DMS79 (cell line): Measurements from ENCODE around the gene CBLC.
"Not testable (repeated sequence)": the region's sequence is repeated elsewhere in the genome, so short reads cannot be mapped to it uniquely, and the experiment has no call there.

Experiments used
- DNase-seq: peaks from one replicate; lab custom pipeline; 2025; lab: John Stamatoyannopoulos, UW

Gene CBLC

DNA sequence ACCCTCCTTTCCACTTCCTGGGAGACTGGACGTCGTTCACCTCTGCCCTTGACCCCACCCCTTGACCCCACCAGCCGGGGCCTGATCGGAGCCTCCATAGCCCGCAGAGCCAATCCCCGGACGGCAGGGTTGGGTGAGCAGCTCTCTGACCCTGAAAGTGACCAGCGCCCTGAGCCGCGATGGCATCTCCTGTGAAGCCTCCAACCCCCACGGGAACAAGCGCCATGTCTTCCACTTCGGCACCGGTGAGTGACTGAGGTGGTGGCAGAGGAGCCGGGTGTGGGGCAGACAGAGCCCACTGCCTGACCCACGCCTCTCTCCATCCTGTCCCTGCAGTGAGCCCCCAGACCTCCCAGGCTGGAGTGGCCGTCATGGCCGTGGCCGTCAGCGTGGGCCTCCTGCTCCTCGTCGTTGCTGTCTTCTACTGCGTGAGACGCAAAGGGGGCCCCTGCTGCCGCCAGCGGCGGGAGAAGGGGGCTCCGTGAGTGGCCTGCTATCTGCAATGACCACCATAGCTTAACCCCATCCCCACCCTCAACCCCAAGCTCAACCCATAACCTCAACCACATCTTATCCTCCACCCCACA, 41.6 kb downstream of the CBLC start:
- no peak for DNase-seq

- no peak for DNase-seq
Observed at GRCh38 chr19:44820648-44821609, 43.2 kb downstream of the CBLC start.

DNA sequence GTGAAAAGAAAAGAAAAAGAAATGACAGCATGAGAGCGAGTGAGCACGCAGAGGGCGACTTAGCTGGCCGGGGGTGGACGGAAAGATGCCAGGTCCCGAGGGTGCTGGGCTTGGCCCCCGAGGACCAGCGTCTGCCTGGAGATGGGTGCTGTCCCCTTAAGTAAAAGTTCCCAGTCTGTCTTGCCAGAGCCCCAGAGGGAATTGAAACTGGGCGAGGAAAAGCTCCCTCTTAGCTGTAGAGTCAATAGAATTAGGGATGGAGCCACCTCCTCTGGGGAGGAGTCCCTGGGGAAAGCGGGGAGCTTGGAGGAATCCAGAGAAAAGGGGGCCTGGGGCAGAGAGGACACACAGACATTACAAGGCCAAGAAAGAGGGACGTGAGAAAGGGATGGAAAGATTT, 44.5 kb downstream of the CBLC start:
- no peak for DNase-seq

DNA sequence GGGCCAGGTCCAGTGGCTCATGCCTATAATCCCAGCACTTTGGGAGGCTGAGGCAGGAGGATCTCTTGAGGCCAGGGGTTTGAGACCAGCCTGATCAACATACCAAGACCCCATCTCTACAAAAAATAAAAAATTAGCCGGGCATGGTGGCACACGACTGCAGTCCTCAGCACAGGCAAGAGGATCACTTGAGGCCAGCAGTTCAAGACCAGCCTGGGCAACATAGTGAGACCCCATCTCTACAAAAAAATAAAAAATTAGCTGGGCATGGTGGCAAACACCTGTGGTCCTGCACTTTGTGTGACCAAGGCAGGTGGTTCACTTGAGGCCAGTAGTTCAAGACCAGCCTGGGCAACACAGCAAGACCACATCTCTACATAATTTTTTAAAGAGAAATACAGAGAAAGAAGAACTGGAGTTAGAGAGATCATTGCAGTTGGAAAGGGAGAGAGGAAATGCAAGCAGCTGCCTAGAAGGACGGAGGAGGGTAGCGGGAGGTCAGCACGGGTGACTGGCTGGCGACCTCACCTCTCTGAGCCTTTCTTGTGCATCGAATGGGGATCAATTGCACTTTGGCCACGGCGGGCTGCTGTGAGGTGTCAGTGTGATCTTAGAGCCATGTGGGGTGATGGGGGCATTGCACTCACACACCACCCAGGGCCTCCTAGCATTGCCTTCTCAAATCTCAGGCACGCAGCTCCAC, 45.1 kb downstream of the CBLC start:
- no peak for DNase-seq

DNA sequence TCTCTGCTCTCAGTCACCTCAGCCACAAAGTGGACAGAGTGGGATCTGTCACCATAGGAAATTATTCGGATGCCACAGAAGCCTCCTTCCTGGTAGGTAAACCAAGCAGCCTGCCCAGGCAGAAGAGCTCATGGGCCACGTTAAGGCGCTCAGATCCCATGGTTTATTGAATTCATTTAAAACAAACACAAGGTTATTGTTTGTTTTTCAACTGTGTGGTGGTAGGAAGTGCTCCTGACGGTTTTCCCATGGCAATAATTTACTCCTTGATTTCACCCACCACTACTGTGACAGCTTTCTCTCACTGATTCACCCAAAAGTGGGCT, 45.6 kb downstream of the CBLC start:
- no peak for DNase-seq

- DNase-seq = peak; percentile 61
Observed at GRCh38 chr19:44824761-44825160, 47.1 kb downstream of the CBLC start.

- not testable (repeated sequence) for DNase-seq
Observed at GRCh38 chr19:44832875-44833274, 55.2 kb downstream of the CBLC start.

DNA sequence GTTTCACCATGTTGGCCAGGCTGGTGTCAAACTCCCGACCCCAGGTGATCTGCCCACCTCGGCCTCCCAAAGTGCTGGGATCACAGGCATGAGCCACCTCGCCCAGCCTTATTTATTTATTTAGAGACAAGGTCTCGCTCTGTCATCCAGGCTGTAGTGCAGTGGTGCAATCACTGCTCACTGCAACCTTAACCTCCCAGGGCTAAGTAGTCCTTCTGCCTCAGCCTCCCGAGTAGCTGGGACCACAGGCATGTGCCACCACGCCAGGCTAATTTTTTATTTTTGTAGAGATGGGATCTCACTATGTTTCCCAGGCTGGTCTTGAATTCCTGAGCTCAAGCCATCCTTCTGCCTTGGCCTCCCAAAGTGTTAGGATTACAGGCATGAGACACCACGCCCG, 56.7 kb downstream of the CBLC start:
- not testable (repeated sequence) for DNase-seq

- DNase-seq = no peak
Observed at GRCh38 chr19:44839276-44839675, 61.6 kb downstream of the CBLC start.

DNA sequence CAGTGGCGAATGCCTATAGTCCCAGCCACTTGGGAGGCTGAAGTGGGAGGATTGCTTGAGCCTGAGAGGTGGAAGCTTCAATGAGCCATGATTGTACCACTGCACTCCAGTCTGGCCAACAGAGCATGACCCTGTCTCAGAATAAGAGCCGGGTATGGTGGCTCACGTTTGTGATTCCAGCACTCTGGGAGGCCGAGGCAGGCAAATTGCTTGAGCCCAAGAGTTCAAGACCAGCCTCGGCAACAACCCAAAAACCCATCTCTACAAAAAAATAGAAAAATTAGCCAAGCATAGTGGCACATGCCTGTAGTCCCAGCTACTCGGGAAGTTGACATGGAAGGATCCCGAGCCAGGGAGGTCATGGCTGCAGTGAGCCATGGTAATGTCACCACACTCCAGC, 63.1 kb downstream of the CBLC start:
- DNase-seq = peak; percentile 15

DNA sequence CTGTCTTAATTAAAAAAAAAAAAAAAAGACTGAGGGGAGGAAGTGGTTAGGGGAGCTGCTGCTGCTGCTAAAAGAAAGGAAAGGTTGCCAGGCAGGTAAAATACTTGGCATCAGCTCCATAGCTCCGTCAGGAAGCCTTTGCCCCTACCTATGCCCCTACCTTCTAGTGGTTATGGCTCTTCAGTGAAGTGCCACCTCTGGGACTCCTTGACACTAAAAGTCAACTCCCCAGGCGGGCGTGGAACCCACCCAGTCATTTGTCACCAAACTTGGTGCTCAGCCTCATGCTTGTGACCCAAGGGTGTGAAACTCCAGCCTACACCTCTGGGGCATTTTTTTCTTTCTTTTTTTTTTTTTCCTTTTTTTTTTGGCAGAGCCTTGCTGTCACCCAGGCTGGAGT, 63.5 kb downstream of the CBLC start:
- DNase-seq = no peak

DNA sequence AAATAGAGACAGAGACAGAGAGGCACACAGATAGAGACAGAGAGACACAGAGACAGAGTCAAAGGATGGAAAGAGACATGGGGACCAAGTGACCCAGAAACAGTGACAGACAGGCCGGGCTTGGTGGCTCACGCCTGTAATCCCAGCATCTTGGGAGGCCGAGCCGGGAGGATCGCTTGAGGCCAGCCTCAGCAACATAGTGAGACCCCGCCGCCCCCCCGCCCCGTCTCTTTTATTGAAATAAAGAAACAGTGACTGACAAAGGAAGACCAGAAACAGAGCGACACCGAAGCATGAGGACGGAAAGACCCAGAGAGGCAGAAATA, 67.6 kb downstream of the CBLC start:
- DNase-seq = no peak

DNA sequence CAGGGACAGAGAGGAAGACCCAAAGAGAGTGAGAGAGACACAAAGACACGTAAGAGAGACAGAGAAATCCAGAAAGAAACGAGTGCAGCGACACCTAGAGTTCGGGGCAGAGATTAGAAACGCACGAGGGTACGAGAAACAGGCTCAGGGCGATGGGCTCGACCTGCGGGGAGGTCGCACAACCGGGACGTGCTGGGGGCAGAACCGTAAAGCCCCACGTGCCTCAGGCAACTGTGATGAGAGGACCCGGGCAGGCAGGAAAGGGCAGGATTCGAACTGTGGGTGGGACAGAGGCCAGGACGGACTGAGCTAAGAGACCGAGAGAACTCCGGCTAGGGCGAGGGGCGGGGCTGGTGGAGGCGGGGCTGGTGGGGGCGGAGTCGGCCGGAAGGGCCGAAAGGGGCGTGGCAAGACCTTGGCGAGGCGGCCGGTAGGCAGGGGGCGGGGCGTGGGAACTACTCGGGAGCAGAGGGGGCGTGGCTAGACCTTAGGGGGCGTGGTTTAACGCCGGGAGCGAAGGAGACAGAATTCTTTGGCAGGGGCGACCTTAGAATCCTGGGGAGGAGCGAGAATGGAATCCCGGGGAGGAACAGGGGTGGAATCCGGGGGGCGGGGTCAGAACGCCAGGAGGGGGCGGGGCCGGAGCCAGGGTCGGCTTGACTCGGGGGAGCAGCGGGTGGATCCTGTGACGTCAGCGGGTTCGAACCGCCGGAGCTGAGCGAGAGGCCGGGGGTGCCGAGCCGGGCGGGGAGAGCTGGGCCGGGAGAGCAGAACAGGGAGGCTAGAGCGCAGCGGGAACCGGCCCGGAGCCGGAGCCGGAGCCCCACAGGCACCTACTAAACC, 68.1 kb downstream of the CBLC start, which contains the start of gene NECTIN2:
TSS of gene NECTIN2 (plus strand) at position 686 of the 843 bp plus-strand sequence. CDS start 229 bp downstream, outside the sequence.
- DNase-seq = peak; percentile 83

GRCh38 chr19:44846455-44847143, 68.9 kb downstream of the CBLC start:
- no peak for DNase-seq

GRCh38 chr19:44847144-44848035, 69.7 kb downstream of the CBLC start:
- peak; percentile 26 for DNase-seq

- DNase-seq = no peak
Observed at GRCh38 chr19:44848036-44848811, 70.5 kb downstream of the CBLC start.

DNA sequence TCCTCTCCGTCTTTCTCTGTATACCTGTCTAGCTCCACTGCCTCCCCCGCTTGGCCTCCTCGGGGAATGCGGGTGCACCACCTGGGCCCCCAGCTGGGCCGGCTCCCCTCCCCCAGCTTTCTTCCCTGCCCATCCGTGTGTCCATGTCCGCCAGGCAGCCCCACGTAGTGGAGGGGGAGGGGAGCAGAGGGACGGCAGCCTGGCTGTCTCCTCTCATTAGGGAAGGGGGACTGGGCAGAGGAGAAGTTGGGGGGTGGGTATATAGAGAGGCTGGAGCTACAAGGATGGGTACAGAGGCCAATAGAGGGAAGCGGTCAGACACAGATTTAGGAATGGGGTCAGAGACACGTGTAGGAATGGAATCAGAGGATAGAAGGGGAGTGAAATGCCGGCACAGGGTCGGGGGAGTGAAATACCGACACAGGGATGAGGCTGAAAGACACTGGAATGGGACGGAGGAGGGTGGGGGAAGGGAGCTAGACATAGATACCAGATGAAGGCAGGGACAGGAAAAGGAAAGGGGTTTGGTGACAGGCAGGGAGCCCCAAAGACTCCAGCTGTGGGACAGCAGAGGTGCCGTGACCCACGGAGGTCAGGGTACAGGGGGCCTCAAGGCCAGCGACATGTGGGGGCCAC, 71.2 kb downstream of the CBLC start:
- no peak for DNase-seq
